Keratinocyte (primary cell): Measurements from ENCODE around the gene RC3H2.

Source experiments
- EZH2 ChIP-seq: IDR thresholded peaks from one replicate; pipeline ENCODE4 v1.6.1; 2012; ENCODE audit warnings: inconsistent platforms, mild to moderate bottlenecking, low read length, moderate library complexity
- TF ChIP-seq, protein P1 (sequence below), 3 experiments: IDR thresholded peaks in 1 of 3; conservative IDR thresholded peaks in 1 of 3; optimal IDR thresholded peaks in 1 of 3; 2 replicates in 2 of 3; 3 replicates in 1 of 3; pipeline versions ENCODE3 to v1.5.1; 2011; ENCODE audit warnings: low read length in 3 of 3, mild to moderate bottlenecking in 3 of 3, moderate library complexity in 2 of 3, control low read depth in 1 of 3, inconsistent platforms in 1 of 3; ENCODE audit not compliant: insufficient read depth in 2 of 3; ENCODE audit errors: extremely low read depth in 1 of 3

DNA sequence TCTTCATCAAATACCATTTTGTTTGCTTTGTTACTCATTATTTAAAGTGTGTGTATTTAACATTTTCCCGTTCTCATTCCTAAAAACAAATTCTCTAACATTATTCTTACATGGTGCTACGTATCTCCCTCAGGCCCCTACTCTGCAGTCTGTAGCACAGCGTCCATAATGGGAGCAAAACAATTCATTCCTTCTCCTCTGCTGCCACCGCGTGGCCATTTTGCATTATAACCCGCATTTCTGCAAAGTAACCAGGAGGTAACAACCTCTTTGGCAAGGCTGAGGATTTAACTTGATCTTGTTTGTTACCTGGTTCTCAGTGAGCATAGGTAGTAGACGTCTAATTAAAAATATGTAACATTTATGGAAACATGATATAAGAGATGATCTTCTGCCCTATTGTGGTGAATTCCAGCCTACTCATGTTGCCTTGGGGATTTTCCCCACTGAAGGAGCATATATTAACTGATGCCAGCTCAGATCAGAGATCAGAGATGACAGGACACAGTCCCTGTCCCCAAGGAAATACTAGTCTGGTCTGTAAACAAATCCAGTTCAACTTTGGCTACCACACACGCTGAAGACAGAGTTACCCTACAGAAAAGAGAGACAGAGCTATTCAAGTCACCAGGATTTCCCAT lies 94.7 kb downstream of the RC3H2 start:
- TF ChIP-seq, protein P1, sequence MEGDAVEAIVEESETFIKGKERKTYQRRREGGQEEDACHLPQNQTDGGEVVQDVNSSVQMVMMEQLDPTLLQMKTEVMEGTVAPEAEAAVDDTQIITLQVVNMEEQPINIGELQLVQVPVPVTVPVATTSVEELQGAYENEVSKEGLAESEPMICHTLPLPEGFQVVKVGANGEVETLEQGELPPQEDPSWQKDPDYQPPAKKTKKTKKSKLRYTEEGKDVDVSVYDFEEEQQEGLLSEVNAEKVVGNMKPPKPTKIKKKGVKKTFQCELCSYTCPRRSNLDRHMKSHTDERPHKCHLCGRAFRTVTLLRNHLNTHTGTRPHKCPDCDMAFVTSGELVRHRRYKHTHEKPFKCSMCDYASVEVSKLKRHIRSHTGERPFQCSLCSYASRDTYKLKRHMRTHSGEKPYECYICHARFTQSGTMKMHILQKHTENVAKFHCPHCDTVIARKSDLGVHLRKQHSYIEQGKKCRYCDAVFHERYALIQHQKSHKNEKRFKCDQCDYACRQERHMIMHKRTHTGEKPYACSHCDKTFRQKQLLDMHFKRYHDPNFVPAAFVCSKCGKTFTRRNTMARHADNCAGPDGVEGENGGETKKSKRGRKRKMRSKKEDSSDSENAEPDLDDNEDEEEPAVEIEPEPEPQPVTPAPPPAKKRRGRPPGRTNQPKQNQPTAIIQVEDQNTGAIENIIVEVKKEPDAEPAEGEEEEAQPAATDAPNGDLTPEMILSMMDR (optimal IDR thresholded peaks at IDR 0.05 in 1 of 3, IDR thresholded peaks at IDR 0.05 in 1 of 3, conservative IDR thresholded peaks at IDR 0.05 in 1 of 3; ENCODE audit: extremely low read depth in 1 of 3, insufficient read depth in 2 of 3, low read length in 3 of 3) = peak; percentile 41 to 95 (median 78)
- TF ChIP-seq EZH2 = no peak
